H1 (cell line): Measurements from ENCODE around the gene RNF43. TPM values are rescaled to one million over a fixed set of nuclear protein-coding genes. Genes with fewer than 3 reads are reported as not detected.

ENCODE experiments used
- CTCF ChIA-PET: fragments of 300-600 bp; sonication (Branson Sonifier 250); formaldehyde crosslinking; loops from one replicate; lab custom pipeline; 2021; ENCODE audit not compliant: partially characterized antibody; lab: Charles Lee
- POLR2A ChIA-PET: fragments of 300-600 bp; sonication (Branson Sonifier 250); formaldehyde crosslinking; loops from one replicate; lab custom pipeline; 2021; ENCODE audit warnings: inconsistent platforms; ENCODE audit not compliant: partially characterized antibody; lab: Charles Lee
- DNase-seq, 2 experiments: peaks; one replicate each; pipeline versions ENCODE4 v3.0.0 to v3.0.0-alpha.2; 2010 to 2022; ENCODE audit warnings: low spot score in 2 of 2, low read depth in 1 of 2, mixed read lengths in 1 of 2
- FAIRE-seq: peaks from 2 replicates; lab custom pipeline; 2011; peaks lifted over from hg19 to GRCh38; lab: Jason Lieb, UNC
- H2AFZ ChIP-seq: 2 replicates; pipeline ENCODE4 v1.8.1; 2012; ENCODE audit warnings: low read length, inconsistent platforms
- H2AK5ac ChIP-seq: 2 replicates; pipeline ENCODE4 v1.6.1; 2013; ENCODE audit warnings: low read depth, low read length
- H2BK120ac ChIP-seq: replicated peaks from 2 replicates; pipeline ENCODE3; 2013; ENCODE audit warnings: low read depth, low read length, inconsistent platforms
- H2BK12ac ChIP-seq: 2 replicates; pipeline ENCODE4 v1.6.1; 2013; ENCODE audit warnings: low read depth, low read length
- H2BK15ac ChIP-seq: 2 replicates; pipeline ENCODE4 v1.6.1; 2013; ENCODE audit warnings: low read length
- H2BK20ac ChIP-seq: 2 replicates; pipeline ENCODE4 v1.6.1; 2013; ENCODE audit warnings: low read length
- H2BK5ac ChIP-seq: 2 replicates; pipeline ENCODE4 v1.6.1; 2013; ENCODE audit warnings: low read depth, low read length
- H3K14ac ChIP-seq: 2 replicates; pipeline ENCODE4 v1.6.1; 2013; ENCODE audit warnings: inconsistent platforms; ENCODE audit not compliant: insufficient read length
- H3K18ac ChIP-seq: 2 replicates; pipeline ENCODE4 v1.6.1; 2013; ENCODE audit warnings: low read length; ENCODE audit errors: extremely low read depth
- H3K23ac ChIP-seq: 2 replicates; pipeline ENCODE4 v1.6.1; 2013; ENCODE audit warnings: inconsistent platforms; ENCODE audit not compliant: insufficient read length
- H3K23me2 ChIP-seq: 2 replicates; pipeline ENCODE4 v1.6.1; 2013; ENCODE audit warnings: low read depth, low read length
- H3K27ac ChIP-seq: 2 replicates; pipeline ENCODE4 v1.6.1; 2011; ENCODE audit warnings: low read depth, low read length, inconsistent platforms
- H3K27me3 ChIP-seq, 4 experiments: replicated peaks in 1 of 4; 1 replicate in 1 of 4; 2 replicates in 3 of 4; pipeline versions ENCODE4 v1.6.1 to v1.8.1; 2011 to 2013; ENCODE audit warnings: low read length in 3 of 4, mild to moderate bottlenecking in 3 of 4, inconsistent platforms in 2 of 4, mixed read lengths in 2 of 4, moderate library complexity in 1 of 4; ENCODE audit not compliant: control insufficient read depth in 3 of 4, insufficient read depth in 3 of 4; ENCODE audit errors: extremely low read depth in 1 of 4
- H3K36me3 ChIP-seq, 4 experiments: 2 replicates each; pipeline versions ENCODE4 v1.6.1 to v1.8.1; 2011 to 2013; ENCODE audit warnings: mild to moderate bottlenecking in 4 of 4, low read length in 3 of 4, moderate library complexity in 2 of 4, control low read depth in 1 of 4, inconsistent platforms in 1 of 4; ENCODE audit not compliant: insufficient read depth in 4 of 4, control insufficient read depth in 2 of 4
- H3K4ac ChIP-seq: replicated peaks from 2 replicates; pipeline ENCODE3; 2013; ENCODE audit warnings: low read length, low read depth, mixed read lengths, inconsistent platforms; ENCODE audit not compliant: insufficient read length
- H3K4me1 ChIP-seq, 4 experiments: replicated peaks in 1 of 4; 1 replicate in 1 of 4; 2 replicates in 3 of 4; pipeline versions ENCODE4 v1.6.1 to v1.8.1; 2011 to 2013; ENCODE audit warnings: low read length in 3 of 4, inconsistent platforms in 2 of 4, mixed read lengths in 1 of 4; ENCODE audit not compliant: insufficient read depth in 4 of 4, control insufficient read depth in 3 of 4
- H3K4me2 ChIP-seq, 2 experiments: 2 replicates each; pipeline versions ENCODE4 v1.6.1 to v1.8.1; 2011 to 2013; ENCODE audit warnings: low read depth in 2 of 2, low read length in 2 of 2, control low read depth in 1 of 2, inconsistent platforms in 1 of 2, mild to moderate bottlenecking in 1 of 2; ENCODE audit not compliant: insufficient read depth in 1 of 2
- H3K4me3 ChIP-seq, 4 experiments: fragments of 200-600, 300-600 bp in 1 of 4; sonication (generic), shearing (Covaris generic), sonication (Bioruptor Twin) in 1 of 4; 2 replicates each; pipeline versions ENCODE4 v1.5.1 to v1.8.1; 2011 to 2016; ENCODE audit warnings: low read length in 4 of 4, low read depth in 3 of 4, control low read depth in 2 of 4, inconsistent platforms in 2 of 4, mild to moderate bottlenecking in 2 of 4, mixed read lengths in 1 of 4, moderate library complexity in 1 of 4; ENCODE audit not compliant: insufficient read depth in 2 of 4; ENCODE audit errors: extremely low read depth in 1 of 4
- H3K56ac ChIP-seq: replicated peaks from 2 replicates; pipeline ENCODE3; 2013; ENCODE audit warnings: low read depth, mild to moderate bottlenecking, mixed read lengths, low read length, inconsistent platforms; ENCODE audit not compliant: insufficient read length
- H3K79me1 ChIP-seq: 2 replicates; pipeline ENCODE4 v1.6.1; 2013; ENCODE audit warnings: low read depth, low read length, control low read depth
- H3K79me2 ChIP-seq, 2 experiments: 2 replicates each; pipeline versions ENCODE4 v1.6.1 to v1.8.1; 2012 to 2013; ENCODE audit warnings: low read length in 2 of 2, mild to moderate bottlenecking in 2 of 2, inconsistent platforms in 1 of 2; ENCODE audit not compliant: insufficient read depth in 2 of 2, control insufficient read depth in 1 of 2
- H3K9ac ChIP-seq, 4 experiments: replicated peaks in 1 of 4; 1 replicate in 1 of 4; 2 replicates in 3 of 4; pipeline versions ENCODE4 v1.6.1 to v1.8.1; 2011 to 2013; ENCODE audit warnings: low read depth in 3 of 4, low read length in 3 of 4, control low read depth in 2 of 4, mild to moderate bottlenecking in 2 of 4, moderate library complexity in 2 of 4, inconsistent platforms in 1 of 4; ENCODE audit errors: extremely low read depth in 1 of 4
- H3K9me3 ChIP-seq, 2 experiments: 2 replicates each; pipeline versions ENCODE4 v1.6.1 to v1.8.1; 2012 to 2013; ENCODE audit warnings: mild to moderate bottlenecking in 2 of 2, moderate library complexity in 2 of 2, control low read depth in 1 of 2, inconsistent platforms in 1 of 2, low read depth in 1 of 2, low read length in 1 of 2, mixed read lengths in 1 of 2; ENCODE audit not compliant: insufficient read depth in 2 of 2
- H4K20me1 ChIP-seq, 2 experiments: replicated peaks in 1 of 2; 2 replicates each; pipeline versions ENCODE3 to v1.8.1; 2011 to 2013; ENCODE audit warnings: inconsistent platforms in 2 of 2, low read length in 2 of 2, mild to moderate bottlenecking in 1 of 2; ENCODE audit not compliant: insufficient read depth in 2 of 2, control insufficient read depth in 1 of 2
- H4K5ac ChIP-seq: 2 replicates; pipeline ENCODE4 v1.6.1; 2013; ENCODE audit warnings: low read length, low read depth, mixed read lengths, inconsistent platforms; ENCODE audit not compliant: insufficient read length
- H4K8ac ChIP-seq: 2 replicates; pipeline ENCODE4 v1.8.0; 2013; ENCODE audit warnings: mild to moderate bottlenecking, moderate library complexity, low read length, inconsistent platforms; ENCODE audit not compliant: insufficient read depth; ENCODE audit errors: extremely low read depth
- H4K91ac ChIP-seq: replicated peaks from 2 replicates; pipeline ENCODE3; 2013; ENCODE audit warnings: low read length, mixed read lengths, inconsistent platforms; ENCODE audit not compliant: insufficient read length
- ATF2 ChIP-seq: IDR thresholded peaks from 2 replicates; pipeline ENCODE4 v1.6.1; 2012; ENCODE audit warnings: low read length, inconsistent platforms
- BCL11A ChIP-seq, 2 experiments: IDR thresholded peaks; one replicate each; pipeline ENCODE4 v1.6.1; 2011; ENCODE audit warnings: low read depth in 2 of 2, low read length in 2 of 2, mild to moderate bottlenecking in 2 of 2
- CHD2 ChIP-seq: IDR thresholded peaks from 2 replicates; pipeline ENCODE4 v1.6.1; 2012; ENCODE audit warnings: low read length, improper control_type of control experiment
- GTF2F1 ChIP-seq: IDR thresholded peaks from 2 replicates; pipeline ENCODE4 v1.6.1; 2012; ENCODE audit warnings: low read depth, low read length, improper control_type of control experiment, borderline replicate concordance
- JUND ChIP-seq: IDR thresholded peaks from 2 replicates; pipeline ENCODE4 v1.6.1; 2011; ENCODE audit warnings: mild to moderate bottlenecking, improper control_type of control experiment, low read length
- KDM4A ChIP-seq: IDR thresholded peaks from one replicate; pipeline ENCODE4 v1.7.1; 2012; ENCODE audit warnings: low read depth, mild to moderate bottlenecking, moderate library complexity, low read length, inconsistent platforms; ENCODE audit not compliant: severe bottlenecking
- MAFK ChIP-seq: IDR thresholded peaks from 2 replicates; pipeline ENCODE4 v1.6.1; 2012; ENCODE audit warnings: low read depth, mild to moderate bottlenecking, improper control_type of control experiment, low read length
- PHF8 ChIP-seq: fragments of 200-600 bp; sonication (generic); conservative IDR thresholded peaks from 2 replicates; pipeline ENCODE4 v1.7.1; 2012; ENCODE audit warnings: low read depth, mild to moderate bottlenecking, inconsistent platforms, low read length, moderate library complexity
- RFX5 ChIP-seq: IDR thresholded peaks from 2 replicates; pipeline ENCODE4 v1.6.1; 2011; ENCODE audit warnings: low read depth, low read length, improper control_type of control experiment, borderline replicate concordance
- SIRT6 ChIP-seq: IDR thresholded peaks from one replicate; pipeline ENCODE4 v1.7.1; 2012; ENCODE audit warnings: low read length, inconsistent platforms
- TAF1 ChIP-seq: IDR thresholded peaks from 2 replicates; pipeline ENCODE4 v1.6.1; 2011; ENCODE audit warnings: mild to moderate bottlenecking, low read depth, low read length
- WGBS, 2 experiments: shearing (Covaris generic) in 1 of 2; methylation state at CpG; one replicate each; pipeline versions ENCODE4 v1.1.6 to v1.1.7; 2013 to 2015; ENCODE audit warnings: low lambda C conversion rate in 2 of 2, mixed read lengths in 2 of 2, inconsistent platforms in 1 of 2, low coverage in 1 of 2, missing lambda C conversion rate in 1 of 2; ENCODE audit not compliant: insufficient replicate concordance in 2 of 2, insufficient coverage in 1 of 2, insufficient read length in 1 of 2; ENCODE audit errors: extremely low coverage in 1 of 2, missing lambda C conversion rate in 1 of 2; 5-methylcytosine and 5-hydroxymethylcytosine counted together
- polyA plus RNA-seq, 7 experiments: library from polyadenylated mRNA; depleted of rRNA in 3 of 7; stranded (reverse) in 5 of 7; unstranded in 2 of 7; fragments of >200 nt in 5 of 7; fragments of 200-250 nt in 2 of 7; gene quantifications; 1 replicate in 5 of 7; 2 replicates in 1 of 7; 4 replicates in 1 of 7; pipeline versions ENCODE4 v1.2.1 to v1.2.3, GENCODE V29; 2011 to 2013; ENCODE audit warnings: missing spikeins in 2 of 7, mixed read lengths in 2 of 7
- total RNA-seq: library from RNA; stranded (reverse); fragmentation: NEBNext Ultra II Directional; extraction: Animal tissue kit (Norgen Biotek cat#: 25700); gene quantifications from 2 replicates; pipeline ENCODE4 v1.2.1, GENCODE V29; 2021

Gene RNF43
- total and polyA plus RNA-seq, 2 of the 8 experiments (the other 6 are each of a cell fraction or from before 2014, with no cell fraction given): 0.89 to 1.5 TPM

- Histone ChIP-seq H3K79me1 (no peaks in the 10 kb centered on the region), H2AFZ (no peak overlapping the region), H3K79me2 (no peaks in the 10 kb centered on the region), H3K4ac (no peak overlapping the region), H3K18ac (no peak overlapping the region), H2BK12ac (no peak overlapping the region), H3K4me3 (no peak overlapping the region), H3K36me3 (no peaks in the 10 kb centered on the region), H3K27me3 (no peaks in the 10 kb centered on the region; a peak in 1 of 7 replicates), H4K20me1 (no peaks in the 10 kb centered on the region), H2BK15ac (no peak overlapping the region), H2AK5ac (no peak overlapping the region), H3K23ac (no peak overlapping the region), H2BK5ac (no peak overlapping the region), H4K91ac (no peak overlapping the region), H3K9me3 (no peaks in the 10 kb centered on the region), H2BK120ac (no peak overlapping the region), H3K14ac (no peak overlapping the region), H3K27ac (no peak overlapping the region), H4K5ac (no peak overlapping the region), H3K23me2 (no peaks in the 10 kb centered on the region; the same call in 1 of the 2 replicates), H3K4me1 (no peaks in the 10 kb centered on the region; a peak in 1 of 7 replicates), H2BK20ac (no peak overlapping the region), H4K8ac (no peak overlapping the region), H3K4me2 (no peak overlapping the region), H3K56ac (no peak overlapping the region), H3K9ac (no peak overlapping the region)
- no peak for FAIRE-seq
- ChIA-PET POLR2A (no interaction called here), CTCF (interaction anchor here (1.4 to 1.8 kb wide), 2 partner anchors 68 to 94 kb away, joined by 4 to 7 read pairs; no protein-coding TSS in a partner anchor)
- DNase-seq: no peak
- no peak for TF ChIP-seq BCL11A (IDR thresholded peaks at IDR 0.05; ENCODE audit: low read depth in 2 of 2, low read length in 2 of 2)
- TF ChIP-seq JUND: no peak
- no peak for TF ChIP-seq TAF1
- no peak for TF ChIP-seq PHF8
- TF ChIP-seq CHD2: no peak
- TF ChIP-seq KDM4A: no peak
- TF ChIP-seq ATF2: no peak
- TF ChIP-seq RFX5: no peak
- no peak for TF ChIP-seq MAFK
- no peak for TF ChIP-seq SIRT6
- no peak for TF ChIP-seq GTF2F1
- WGBS, 2 experiments: 89% methylated on average over 1 of the region's 1 CpG; no CpG with 5 or more reads in 1 of the 2 experiments
Observed at GRCh38 chr17:58412064-58412703, 5.2 kb downstream of the RNF43 start.
